HG02588 (cell line): ENCODE results near the gene TRMT5.

Experiments
- ATAC-seq: cut with Tn5 transposase; IDR thresholded peaks from one replicate; pipeline ENCODE4 v1.9.1; 2021; ENCODE audit warnings: mild to moderate bottlenecking, moderate library complexity; ENCODE audit not compliant: unreplicated experiment

The TRMT5 gene

GRCh38 chr14:60980811-60981632, at the start of gene TRMT5, which contains the start of gene SLC38A6:
Gene TRMT5, minus strand, starts transcription at chr14:60981079. Its CDS starts 106 bp downstream, at chr14:60980973.
Gene SLC38A6, plus strand, starts transcription at chr14:60981245. Its CDS starts 33 bp downstream, at chr14:60981278.
- ATAC-seq = peak; percentile 86

- no peak for ATAC-seq
Observed at GRCh38 chr14:61026526-61026925, 45.6 kb upstream of the TRMT5 start.

- ATAC-seq = no peak
Observed at GRCh38 chr14:61025251-61026223, 44.7 kb upstream of the TRMT5 start.

GRCh38 chr14:61019537-61019936, 38.7 kb upstream of the TRMT5 start:
- ATAC-seq = no peak

- no peak for ATAC-seq
Observed at GRCh38 chr14:61003571-61003970, 22.7 kb upstream of the TRMT5 start.

GRCh38 chr14:60999536-60999935, 18.7 kb upstream of the TRMT5 start:
- ATAC-seq = no peak

GRCh38 chr14:60998617-60999016, 17.7 kb upstream of the TRMT5 start:
- ATAC-seq = no peak

- no peak for ATAC-seq
Observed at GRCh38 chr14:60989599-60989998, 8.7 kb upstream of the TRMT5 start.

GRCh38 chr14:60986500-60986899, 5.6 kb upstream of the TRMT5 start:
- no peak for ATAC-seq

GRCh38 chr14:60984196-60984595, 3.3 kb upstream of the TRMT5 start:
- no peak for ATAC-seq

GRCh38 chr14:60981633-60982455, 965 bp upstream of the TRMT5 start:
- no peak for ATAC-seq

GRCh38 chr14:60977847-60978246, 3.0 kb downstream of the TRMT5 start:
- ATAC-seq = no peak

GRCh38 chr14:60975551-60975950, 5.3 kb downstream of the TRMT5 start:
- no peak for ATAC-seq

- ATAC-seq = no peak
Observed at GRCh38 chr14:60974090-60974651, 6.7 kb downstream of the TRMT5 start.

GRCh38 chr14:60973070-60973469, 7.8 kb downstream of the TRMT5 start:
- ATAC-seq = no peak

GRCh38 chr14:60972295-60972694, 8.6 kb downstream of the TRMT5 start:
- no peak for ATAC-seq

- ATAC-seq = no peak
Observed at GRCh38 chr14:60971271-60971670, 9.6 kb downstream of the TRMT5 start.

GRCh38 chr14:60970146-60970545, 10.7 kb downstream of the TRMT5 start:
- no peak for ATAC-seq

- no peak for ATAC-seq
Observed at GRCh38 chr14:60968671-60969070, 12.2 kb downstream of the TRMT5 start.

GRCh38 chr14:60968099-60968498, 12.8 kb downstream of the TRMT5 start:
- no peak for ATAC-seq
